ENCODE results near the gene OPA1. TPM values are rescaled to one million over a fixed set of nuclear protein-coding genes. Genes with fewer than 3 reads are reported as not detected.

The OPA1 gene
- total RNA-seq, 4 donors from 2014 or later = 29.3 to 48.1 (median 44.6) TPM

GRCh38 chr3:193630005-193630404 is 37.0 kb downstream of the OPA1 start:
- intact Hi-C loops (cut with DNase I) = no loop called here
- H3K27ac ChIP-seq = no peak overlapping the region
- peaks cover 0 to 79% (median 0%) of the 10 kb centered on the region in 3 donors for H3K36me3 ChIP-seq
- H3K4me3 ChIP-seq = no peak overlapping the region
- TF ChIP-seq CTCF (IDR thresholded peaks at IDR 0.05) (no peak), POLR2A (IDR thresholded peaks at IDR 0.05) (no peak)
- 45 to 51% methylated on average over 3 of the region's 3 CpGs for WGBS, 2 donors
- no peaks in the 10 kb centered on the region for H3K4me1 ChIP-seq
- no peak for DNase-seq
- no peaks in the 10 kb centered on the region for H3K27me3 ChIP-seq
- no peaks in the 10 kb centered on the region for H3K9me3 ChIP-seq

GRCh38 chr3:193637831-193638230 is 44.8 kb downstream of the OPA1 start:
- Histone ChIP-seq H3K4me1 (no peaks in the 10 kb centered on the region), H3K4me3 (no peak overlapping the region), H3K36me3 (peaks cover 0 to 96% (median 3%) of the 10 kb centered on the region in 3 donors), H3K27ac (no peak overlapping the region), H3K27me3 (no peaks in the 10 kb centered on the region), H3K9me3 (no peaks in the 10 kb centered on the region)
- WGBS, 2 donors = 90 to 96% methylated on average over 3 of the region's 3 CpGs
- TF ChIP-seq CTCF (IDR thresholded peaks at IDR 0.05) = no peak
- no peak for TF ChIP-seq POLR2A (IDR thresholded peaks at IDR 0.05)
- no peak for DNase-seq
- intact Hi-C loops (cut with DNase I) = no loop called here

- no peak for TF ChIP-seq POLR2A (IDR thresholded peaks at IDR 0.05)
- TF ChIP-seq CTCF (IDR thresholded peaks at IDR 0.05) = no peak
These were observed 45.8 kb downstream of the OPA1 start for GRCh38 chr3:193638833-193639232.

GRCh38 chr3:193640165-193640715 is 47.2 kb downstream of the OPA1 start:
- Histone ChIP-seq H3K9me3 (no peaks in the 10 kb centered on the region), H3K36me3 (peaks cover 0 to 100% (median 3%) of the 10 kb centered on the region in 3 donors), H3K27me3 (no peaks in the 10 kb centered on the region), H3K4me1 (no peaks in the 10 kb centered on the region), H3K27ac (no peak overlapping the region), H3K4me3 (no peak overlapping the region)
- WGBS, 2 donors = 74% methylated on average over 5 of the region's 5 CpGs
- no peak for DNase-seq
- TF ChIP-seq CTCF (IDR thresholded peaks at IDR 0.05) (no peak), POLR2A (IDR thresholded peaks at IDR 0.05) (no peak)
- intact Hi-C loops (cut with DNase I) = no loop called here

More at GRCh38 chr3:193638833-193639232, 45.8 kb downstream of the OPA1 start:
- H3K9me3 ChIP-seq = no peaks in the 10 kb centered on the region
- WGBS, 2 donors = 88 to 91% methylated on average over 3 of the region's 3 CpGs
- H3K27ac ChIP-seq = no peak overlapping the region
- H3K4me3 ChIP-seq = no peak overlapping the region
- no peak for DNase-seq
- H3K36me3 ChIP-seq = peaks cover 0 to 97% (median 3%) of the 10 kb centered on the region in 3 donors
- intact Hi-C loops (cut with DNase I) = no loop called here
- H3K4me1 ChIP-seq = no peaks in the 10 kb centered on the region
- H3K27me3 ChIP-seq = no peaks in the 10 kb centered on the region

- Histone ChIP-seq H3K27ac (no peak overlapping the region), H3K9me3 (no peaks in the 10 kb centered on the region), H3K4me3 (no peak overlapping the region), H3K4me1 (no peaks in the 10 kb centered on the region), H3K27me3 (no peaks in the 10 kb centered on the region), H3K36me3 (peaks cover 0 to 100% (median 9%) of the 10 kb centered on the region in 3 donors)
- WGBS, 2 donors = 81 to 84% methylated on average over 4 of the region's 4 CpGs
- DNase-seq = no peak
- TF ChIP-seq POLR2A (IDR thresholded peaks at IDR 0.05) (no peak), CTCF (IDR thresholded peaks at IDR 0.05) (no peak)
- intact Hi-C loops (cut with DNase I) = no loop called here
These were observed 47.9 kb downstream of the OPA1 start for GRCh38 chr3:193640728-193641439.

Measured in esophagus squamous epithelium (tissue), 5 donors.